ENCODE data around the gene GXYLT1. TPM values are rescaled to one million over a fixed set of nuclear protein-coding genes. Genes with fewer than 3 reads are reported as not detected.
"Not testable (repeated sequence)": the region's sequence is repeated elsewhere in the genome, so short reads cannot be mapped to it uniquely, and the experiment has no call there.

GXYLT1 gene
- total RNA-seq, 1 experiment from 2014 or later: 9.0 TPM

GRCh38 chr12:42053456-42053855, 91.2 kb downstream of the GXYLT1 start:
- ATAC-seq: no peak
- Histone ChIP-seq H3K9ac (ENCODE audit: low read length) (no peak overlapping the region), H2AFZ (ENCODE audit: low read depth, low read length, poor library complexity, severe bottlenecking) (no peak overlapping the region), H3K4me3 (replicated peaks in 1 of 2; ENCODE audit: low read depth in 1 of 2, low read length in 2 of 2) (no peak overlapping the region), H3K36me3 (ENCODE audit: control insufficient read depth in 1 of 2, insufficient read depth in 2 of 2, low read length in 2 of 2) (no peaks in the 10 kb centered on the region), H3K27ac (ENCODE audit: low read depth, low read length) (no peak overlapping the region), H3K79me2 (ENCODE audit: insufficient read depth, low read length) (no peaks in the 10 kb centered on the region), H4K20me1 (ENCODE audit: insufficient read depth) (no peaks in the 10 kb centered on the region), H3K27me3 (ENCODE audit: insufficient read depth, low read length) (no peaks in the 10 kb centered on the region), H3K4me1 (ENCODE audit: control insufficient read depth in 1 of 2, insufficient read depth in 2 of 2, low read length in 2 of 2) (no peaks in the 10 kb centered on the region), H3K9me2 (ENCODE audit: insufficient read depth) (no peaks in the 10 kb centered on the region), H3K9me3 (ENCODE audit: control insufficient read depth in 1 of 2, insufficient read depth in 1 of 2, low read depth in 1 of 2, low read length in 2 of 2) (no peaks in the 10 kb centered on the region), H3K4me2 (ENCODE audit: low read length) (no peak overlapping the region)
- ChIA-PET CTCF (no interaction called here), RAD21 (ENCODE audit: low non-redundant PET in 1 of 2, low total read pairs in 2 of 2, uncharacterized antibody in 2 of 2, unreplicated experiment in 2 of 2) (no interaction called here), POLR2A (no interaction called here)
- DNase-seq (ENCODE audit: low read depth, low spot score): no peak
- TF ChIP-seq ATF3 (IDR thresholded peaks at IDR 0.05) (no peak), SRF (IDR thresholded peaks at IDR 0.05; ENCODE audit: low read depth) (no peak)
- no TSS peak for BruUV-seq (replicated peaks)
- intact Hi-C loops (cut with micrococcal nuclease): no loop called here

DNA sequence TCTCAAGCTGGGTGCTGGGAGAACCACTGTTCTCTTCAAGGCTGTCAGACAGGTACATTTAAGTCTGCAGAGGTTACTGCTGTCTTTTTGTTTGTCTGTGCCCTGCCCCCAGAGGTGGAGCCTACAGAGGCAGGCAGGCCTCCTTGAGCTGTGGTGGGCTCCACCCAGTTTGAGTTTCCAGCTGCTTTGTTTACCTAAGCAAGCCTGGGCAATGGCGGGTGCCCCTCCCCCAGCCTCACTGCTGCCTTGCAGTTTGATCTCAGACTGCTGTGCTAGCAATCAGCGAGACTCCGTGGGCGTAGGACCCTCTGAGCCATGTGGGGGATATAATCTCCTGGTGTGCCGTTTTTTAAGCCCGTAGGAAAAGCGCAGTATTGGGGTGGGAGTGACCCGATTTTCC, 95.7 kb downstream of the GXYLT1 start:
- H3K9me3 ChIP-seq (ENCODE audit: control insufficient read depth in 1 of 2, insufficient read depth in 1 of 2, low read depth in 1 of 2, low read length in 2 of 2); H2AFZ ChIP-seq (ENCODE audit: low read depth, low read length, poor library complexity, severe bottlenecking); POLR2A ChIA-PET; DNase-seq (ENCODE audit: low read depth, low spot score); H3K27ac ChIP-seq (ENCODE audit: low read depth, low read length); BruUV-seq (replicated peaks); H3K4me1 ChIP-seq (ENCODE audit: control insufficient read depth in 1 of 2, insufficient read depth in 2 of 2, low read length in 2 of 2); RAD21 ChIA-PET (ENCODE audit: low non-redundant PET in 1 of 2, low total read pairs in 2 of 2, uncharacterized antibody in 2 of 2, unreplicated experiment in 2 of 2); intact Hi-C loops (cut with micrococcal nuclease); CTCF ChIA-PET; ATAC-seq; H3K9ac ChIP-seq (ENCODE audit: low read length); H4K20me1 ChIP-seq (ENCODE audit: insufficient read depth); H3K4me3 ChIP-seq (replicated peaks in 1 of 2; ENCODE audit: low read depth in 1 of 2, low read length in 2 of 2); H3K36me3 ChIP-seq (ENCODE audit: control insufficient read depth in 1 of 2, insufficient read depth in 2 of 2, low read length in 2 of 2); H3K9me2 ChIP-seq (ENCODE audit: insufficient read depth); H3K4me2 ChIP-seq (ENCODE audit: low read length); H3K79me2 ChIP-seq (ENCODE audit: insufficient read depth, low read length); H3K27me3 ChIP-seq (ENCODE audit: insufficient read depth, low read length): not testable (repeated sequence)

DNA sequence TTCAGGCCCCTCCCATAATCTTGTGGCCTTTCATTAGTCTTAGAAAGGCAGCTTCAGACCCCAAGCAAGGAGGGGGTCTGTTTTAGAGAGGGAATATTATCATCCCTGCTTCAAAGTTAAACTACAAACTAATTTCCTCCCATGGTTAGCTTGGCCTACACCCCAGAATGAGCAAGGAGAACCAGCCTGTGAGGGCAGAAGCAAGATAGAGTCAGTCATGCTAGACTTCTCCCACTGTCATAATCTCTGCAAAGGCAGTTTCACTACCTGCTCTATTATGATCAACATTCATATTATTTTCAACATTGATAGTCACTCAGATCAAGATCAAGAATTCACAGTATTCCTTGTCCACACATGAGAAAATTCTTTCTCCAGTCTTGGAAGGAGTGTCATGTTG, 105.1 kb downstream of the GXYLT1 start:
- Histone ChIP-seq H3K36me3 (ENCODE audit: control insufficient read depth in 1 of 2, insufficient read depth in 2 of 2, low read length in 2 of 2) (no peaks in the 10 kb centered on the region), H2AFZ (ENCODE audit: low read depth, low read length, poor library complexity, severe bottlenecking) (no peak overlapping the region), H3K9me3 (ENCODE audit: control insufficient read depth in 1 of 2, insufficient read depth in 1 of 2, low read depth in 1 of 2, low read length in 2 of 2) (no peaks in the 10 kb centered on the region), H4K20me1 (ENCODE audit: insufficient read depth) (no peaks in the 10 kb centered on the region), H3K79me2 (ENCODE audit: insufficient read depth, low read length) (no peaks in the 10 kb centered on the region), H3K4me3 (replicated peaks in 1 of 2; ENCODE audit: low read depth in 1 of 2, low read length in 2 of 2) (no peak overlapping the region), H3K9me2 (ENCODE audit: insufficient read depth) (no peaks in the 10 kb centered on the region), H3K4me2 (ENCODE audit: low read length) (no peak overlapping the region), H3K4me1 (ENCODE audit: control insufficient read depth in 1 of 2, insufficient read depth in 2 of 2, low read length in 2 of 2) (peaks cover 0 to 7% of the 10 kb centered on the region in 2 experiments; a peak in 2 of 4 replicates), H3K27ac (ENCODE audit: low read depth, low read length) (no peak overlapping the region), H3K9ac (ENCODE audit: low read length) (no peak overlapping the region), H3K27me3 (ENCODE audit: insufficient read depth, low read length) (no peaks in the 10 kb centered on the region)
- POLR2A ChIA-PET: no interaction called here
- RAD21 ChIA-PET (ENCODE audit: low non-redundant PET in 1 of 2, low total read pairs in 2 of 2, uncharacterized antibody in 2 of 2, unreplicated experiment in 2 of 2): no interaction called here
- intact Hi-C loops (cut with micrococcal nuclease): no loop called here
- ATAC-seq (peak; percentile 36), DNase-seq (ENCODE audit: low read depth, low spot score) (no peak)
- BruUV-seq (replicated peaks): no TSS peak
- no peak for TF ChIP-seq POLR2AphosphoS5 (IDR thresholded peaks at IDR 0.05; ENCODE audit: low read depth, low read length)
- CTCF ChIA-PET: no interaction called here

Measured in HCT116 (cell line).